NB4 (cell line): Measurements from ENCODE around the gene SCNN1A.

Experiments
- POLR2A ChIP-seq: IDR thresholded peaks from 2 replicates; pipeline ENCODE4 v1.6.1; 2011; ENCODE audit warnings: mild to moderate bottlenecking; ENCODE audit not compliant: insufficient read length; ENCODE audit errors: extremely low read depth
- TF ChIP-seq, protein P1 (sequence below): IDR thresholded peaks from one replicate; pipeline ENCODE4 v1.5.1; 2012; ENCODE audit warnings: low read depth, low read length

DNA sequence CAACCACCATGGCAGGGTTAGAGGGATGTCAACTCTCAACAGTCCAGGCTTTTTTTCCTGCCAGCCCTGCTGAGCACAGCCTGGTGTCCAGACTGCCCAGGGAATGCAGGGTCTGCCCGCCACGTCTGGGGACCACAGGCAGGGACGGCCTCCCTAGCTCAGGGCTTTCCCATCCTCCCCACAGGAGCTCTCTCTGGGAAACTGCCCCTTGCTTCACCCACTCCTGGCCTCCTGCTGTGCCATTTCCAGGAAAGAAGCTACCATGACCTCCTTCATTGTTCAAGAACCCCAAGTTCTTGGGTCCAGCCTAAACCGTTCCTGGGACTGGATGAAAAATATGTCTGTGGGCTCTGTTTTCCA lies 4.8 kb downstream of the SCNN1A start:
- TF ChIP-seq, protein P1, sequence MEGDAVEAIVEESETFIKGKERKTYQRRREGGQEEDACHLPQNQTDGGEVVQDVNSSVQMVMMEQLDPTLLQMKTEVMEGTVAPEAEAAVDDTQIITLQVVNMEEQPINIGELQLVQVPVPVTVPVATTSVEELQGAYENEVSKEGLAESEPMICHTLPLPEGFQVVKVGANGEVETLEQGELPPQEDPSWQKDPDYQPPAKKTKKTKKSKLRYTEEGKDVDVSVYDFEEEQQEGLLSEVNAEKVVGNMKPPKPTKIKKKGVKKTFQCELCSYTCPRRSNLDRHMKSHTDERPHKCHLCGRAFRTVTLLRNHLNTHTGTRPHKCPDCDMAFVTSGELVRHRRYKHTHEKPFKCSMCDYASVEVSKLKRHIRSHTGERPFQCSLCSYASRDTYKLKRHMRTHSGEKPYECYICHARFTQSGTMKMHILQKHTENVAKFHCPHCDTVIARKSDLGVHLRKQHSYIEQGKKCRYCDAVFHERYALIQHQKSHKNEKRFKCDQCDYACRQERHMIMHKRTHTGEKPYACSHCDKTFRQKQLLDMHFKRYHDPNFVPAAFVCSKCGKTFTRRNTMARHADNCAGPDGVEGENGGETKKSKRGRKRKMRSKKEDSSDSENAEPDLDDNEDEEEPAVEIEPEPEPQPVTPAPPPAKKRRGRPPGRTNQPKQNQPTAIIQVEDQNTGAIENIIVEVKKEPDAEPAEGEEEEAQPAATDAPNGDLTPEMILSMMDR = no peak
- no peak for TF ChIP-seq POLR2A
